Neuronal stem cell (in vitro differentiated cells): ENCODE results near the gene GLIS2.
A peak's percentile ranks its signal among the peaks of the same experiment; 100 is the strongest.

Experiments used
- DNase-seq: peaks from one replicate; pipeline ENCODE4 v3.0.0-alpha.2; 2013; ENCODE audit warnings: low spot score
- H2AFZ ChIP-seq: one replicate; pipeline ENCODE4 v1.6.1; 2013; ENCODE audit warnings: mild to moderate bottlenecking, low read length, inconsistent platforms
- H2AK5ac ChIP-seq: 2 replicates; pipeline ENCODE4 v1.6.1; 2013; ENCODE audit warnings: low read depth, mild to moderate bottlenecking, inconsistent platforms, low read length, moderate library complexity, mixed read lengths
- H2BK120ac ChIP-seq: 2 replicates; pipeline ENCODE4 v1.6.1; 2013; ENCODE audit warnings: low read depth, mild to moderate bottlenecking, inconsistent platforms, low read length, moderate library complexity, mixed read lengths
- H2BK12ac ChIP-seq: one replicate; pipeline ENCODE4 v1.6.1; 2013; ENCODE audit warnings: low read length, inconsistent platforms
- H2BK15ac ChIP-seq: 2 replicates; pipeline ENCODE4 v1.6.1; 2013; ENCODE audit warnings: mild to moderate bottlenecking, low read length, inconsistent platforms, mixed read lengths
- H2BK5ac ChIP-seq: one replicate; pipeline ENCODE4 v1.6.1; 2013; ENCODE audit warnings: inconsistent platforms, mild to moderate bottlenecking, low read length, moderate library complexity
- H3K14ac ChIP-seq: one replicate; pipeline ENCODE4 v1.6.1; 2013; ENCODE audit warnings: low read length, inconsistent platforms
- H3K18ac ChIP-seq: 2 replicates; pipeline ENCODE4 v1.6.1; 2013; ENCODE audit warnings: low read length, inconsistent platforms
- H3K23ac ChIP-seq: 2 replicates; pipeline ENCODE4 v1.6.1; 2013; ENCODE audit warnings: low read depth, mild to moderate bottlenecking, mixed read lengths, low read length, inconsistent platforms; ENCODE audit not compliant: poor library complexity
- H3K27ac ChIP-seq: replicated peaks from 3 replicates; pipeline ENCODE4 v1.5.1; 2013; ENCODE audit warnings: low read length, inconsistent platforms
- H3K27me3 ChIP-seq, 3 experiments: 2 replicates each; pipeline ENCODE4 v1.6.1; 2013; ENCODE audit warnings: low read length in 3 of 3, mild to moderate bottlenecking in 2 of 3, inconsistent platforms in 1 of 3, low read depth in 1 of 3, mixed read lengths in 1 of 3, moderate library complexity in 1 of 3; ENCODE audit not compliant: control insufficient read depth in 3 of 3, insufficient read depth in 3 of 3
- H3K36me3 ChIP-seq, 2 donors: replicated peaks in 1 of 2; 2 replicates each; pipeline ENCODE4 v1.6.1; 2013; ENCODE audit warnings: low read length in 2 of 2; ENCODE audit not compliant: control insufficient read depth in 2 of 2, insufficient read depth in 2 of 2
- H3K4ac ChIP-seq: 2 replicates; pipeline ENCODE4 v1.6.1; 2013; ENCODE audit warnings: inconsistent platforms, mild to moderate bottlenecking, low read length, moderate library complexity
- H3K4me1 ChIP-seq, 2 donors: 1 replicate in 1 of 2; 2 replicates in 1 of 2; pipeline ENCODE4 v1.6.1; 2013; ENCODE audit warnings: low read length in 2 of 2, low read depth in 1 of 2; ENCODE audit not compliant: control insufficient read depth in 2 of 2, insufficient read depth in 1 of 2
- H3K4me2 ChIP-seq: one replicate; pipeline ENCODE4 v1.6.1; 2013; ENCODE audit warnings: mild to moderate bottlenecking, low read length, inconsistent platforms; ENCODE audit not compliant: insufficient read depth, poor library complexity, severe bottlenecking
- H3K4me3 ChIP-seq, 2 donors: 2 replicates each; pipeline ENCODE4 v1.5.1; 2013; ENCODE audit warnings: low read length in 2 of 2, mild to moderate bottlenecking in 2 of 2, inconsistent platforms in 1 of 2, moderate library complexity in 1 of 2
- H3K79me1 ChIP-seq: one replicate; pipeline ENCODE4 v1.6.1; 2013; ENCODE audit warnings: low read depth, mild to moderate bottlenecking, inconsistent platforms, low read length, moderate library complexity
- H3K9ac ChIP-seq: one replicate; pipeline ENCODE4 v1.6.1; 2013; ENCODE audit warnings: mild to moderate bottlenecking, low read depth, low read length, inconsistent platforms; ENCODE audit not compliant: poor library complexity
- H3K9me3 ChIP-seq, 2 donors: replicated peaks in 1 of 2; 2 replicates each; pipeline versions ENCODE3 to v1.6.1; 2013; ENCODE audit warnings: low read length in 2 of 2, mild to moderate bottlenecking in 2 of 2, inconsistent platforms in 1 of 2, low read depth in 1 of 2, mixed read lengths in 1 of 2, moderate library complexity in 1 of 2; ENCODE audit not compliant: control insufficient read depth in 2 of 2, insufficient read depth in 1 of 2
- H4K8ac ChIP-seq: one replicate; pipeline ENCODE4 v1.6.1; 2013; ENCODE audit warnings: low read depth, mild to moderate bottlenecking, inconsistent platforms, low read length, moderate library complexity
- H4K91ac ChIP-seq: one replicate; pipeline ENCODE4 v1.6.1; 2013; ENCODE audit warnings: low read length, low read depth, mild to moderate bottlenecking, inconsistent platforms; ENCODE audit not compliant: poor library complexity
- WGBS, 2 donors: extraction: QIAGEN DNeasy Blood & Tissue Kit; methylation state at CpG; one replicate each; pipeline ENCODE4 v1.1.7; 2013; ENCODE audit warnings: missing lambda C conversion rate in 2 of 2, mixed read lengths in 1 of 2; ENCODE audit not compliant: insufficient read length in 2 of 2, insufficient replicate concordance in 1 of 2; ENCODE audit errors: extremely low coverage in 2 of 2; 5-methylcytosine and 5-hydroxymethylcytosine counted together

GLIS2 gene

DNA sequence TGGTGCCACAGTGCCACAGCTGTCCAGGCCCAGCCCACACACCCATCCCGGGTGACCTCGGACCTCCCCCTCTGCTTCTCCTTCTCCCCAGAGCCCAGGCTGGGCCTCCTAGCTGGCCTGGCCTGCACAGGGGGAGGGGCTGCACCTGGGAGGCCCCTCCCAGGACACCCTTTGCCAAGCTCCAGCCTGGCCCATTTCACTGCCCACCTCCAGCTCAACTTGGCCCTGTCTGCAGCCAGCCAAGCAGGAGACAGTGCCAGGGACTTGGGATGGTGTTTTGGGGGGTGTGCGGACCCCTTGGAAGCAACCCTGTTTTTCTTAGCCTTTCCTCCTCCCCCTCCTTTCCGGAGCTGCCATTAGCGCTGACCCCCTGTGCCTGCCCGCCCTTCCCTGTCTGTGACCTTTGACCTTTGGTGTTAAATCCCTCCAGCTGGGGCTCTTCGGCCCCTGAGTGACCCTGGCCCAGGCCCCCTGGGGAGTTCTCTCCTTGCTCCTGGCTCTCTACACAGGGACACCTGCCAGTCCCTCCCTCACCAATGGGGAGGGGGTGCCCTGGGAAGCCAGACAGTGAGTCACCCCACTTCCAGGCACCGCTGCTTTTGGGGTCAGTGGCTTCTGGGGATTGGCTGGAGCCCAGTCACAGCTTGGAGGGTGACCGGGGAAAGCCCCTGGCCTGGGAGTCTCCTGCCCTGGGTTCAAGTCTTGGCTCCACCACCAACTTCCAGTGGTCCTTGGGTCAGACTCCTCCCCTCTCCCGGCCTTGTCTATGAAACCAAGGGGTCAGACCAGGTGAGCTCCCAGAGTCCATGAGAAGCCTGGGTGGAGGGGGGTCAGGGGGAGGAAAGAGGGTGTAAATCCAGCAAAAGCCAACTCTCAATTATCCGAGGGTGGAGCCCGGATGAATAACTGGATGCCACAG, 1.9 kb downstream of the GLIS2 start:
- Histone ChIP-seq H4K91ac (no peak overlapping the region), H3K79me1 (peaks cover 32% of the 10 kb centered on the region), H2BK12ac (no peak overlapping the region), H3K27me3 (peaks cover 0 to 19% (median 0%) of the 10 kb centered on the region in 3 experiments), H3K9me3 (peaks cover 0 to 2% of the 10 kb centered on the region in 2 donors), H3K18ac (peak overlapping the region; percentile 95), H2BK120ac (peak overlapping the region; percentile 100), H2BK5ac (peak overlapping the region; percentile 88), H2BK15ac (peak overlapping the region; percentile 100), H3K4me1 (peaks cover 31 to 38% of the 10 kb centered on the region in 2 donors), H3K4ac (no peak overlapping the region), H3K4me3 (peak overlapping the region in 1 of 2 donors; percentile 91), H3K14ac (no peak overlapping the region), H3K4me2 (peak overlapping the region; percentile 26), H2AK5ac (peak overlapping the region; percentile 99), H3K36me3 (no peaks in the 10 kb centered on the region), H4K8ac (peak overlapping the region; percentile 65), H3K9ac (peak overlapping the region; percentile 84), H3K27ac (no peak overlapping the region), H2AFZ (no peak overlapping the region), H3K23ac (no peak overlapping the region)
- DNase-seq, result peak; percentile 62
- WGBS, 2 donors, result no CpG with 5 or more reads among the region's 12 CpGs

DNA sequence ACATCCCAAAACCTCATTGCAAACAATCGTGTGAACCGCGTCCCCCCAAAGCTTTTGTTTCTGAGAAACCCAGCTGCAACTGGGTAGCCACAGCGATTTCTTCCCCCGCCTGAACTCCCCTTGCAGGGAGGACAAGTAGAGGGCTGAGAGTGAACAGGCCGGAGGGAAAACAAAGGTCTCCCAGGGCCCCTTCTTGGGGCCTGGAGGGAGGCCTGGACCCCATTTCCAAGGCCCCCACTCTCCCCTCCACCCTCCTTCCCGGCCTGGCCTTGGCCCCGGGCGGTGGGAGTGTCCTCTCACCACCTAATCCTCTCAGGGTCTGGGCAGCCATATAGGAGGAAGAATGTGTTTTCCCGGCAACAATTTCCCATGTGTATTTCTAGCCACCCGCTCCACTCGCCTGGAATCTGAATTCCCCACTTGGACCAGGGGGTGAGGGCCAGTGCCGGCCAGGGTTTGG, 2.6 kb downstream of the GLIS2 start:
- no peak overlapping the region for H3K4me3 ChIP-seq

DNA sequence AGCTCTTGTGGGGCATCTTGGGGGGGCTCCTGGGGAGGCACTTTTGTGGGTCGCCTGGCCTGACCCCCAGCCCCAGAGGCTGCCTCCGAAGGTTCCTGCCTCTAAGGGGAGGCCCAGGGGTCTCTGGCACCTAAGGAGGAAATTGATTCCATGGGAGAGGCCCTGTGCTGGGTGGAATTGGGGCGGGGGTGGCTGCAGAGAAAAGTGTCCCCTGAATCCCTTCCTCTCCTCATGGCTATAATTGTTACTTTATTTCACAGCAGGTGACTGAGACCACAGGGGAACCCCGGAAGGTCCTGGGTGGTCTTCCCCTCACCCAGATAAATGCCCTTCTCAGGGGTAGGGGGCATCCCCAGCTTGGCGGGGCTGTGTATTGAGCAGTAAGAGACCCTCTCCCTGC, 3.1 kb downstream of the GLIS2 start:
- H3K27ac ChIP-seq, result no peak overlapping the region
- no peak overlapping the region for H3K4me2 ChIP-seq
- no peak overlapping the region for H2AFZ ChIP-seq
- H3K4me3 ChIP-seq, result no peak overlapping the region
- no peak overlapping the region for H3K23ac ChIP-seq
- H3K18ac ChIP-seq, result peak overlapping the region; percentile 57
- no peak overlapping the region for H3K4ac ChIP-seq
- peaks cover 39% of the 10 kb centered on the region for H3K79me1 ChIP-seq
- H3K27me3 ChIP-seq, result peaks cover 0 to 11% (median 0%) of the 10 kb centered on the region in 3 experiments
- H2BK15ac ChIP-seq, result peak overlapping the region; percentile 67
- H2BK5ac ChIP-seq, result peak overlapping the region; percentile 3
- no peak overlapping the region for H4K8ac ChIP-seq
- no peak overlapping the region for H3K14ac ChIP-seq
- peaks cover 0 to 2% of the 10 kb centered on the region in 2 donors for H3K9me3 ChIP-seq
- no peak overlapping the region for H2BK120ac ChIP-seq
- no peak overlapping the region for H2BK12ac ChIP-seq
- H3K4me1 ChIP-seq, result peaks cover 33 to 43% of the 10 kb centered on the region in 2 donors
- DNase-seq, result no peak
- WGBS, 2 donors, result no CpG with 5 or more reads among the region's 5 CpGs
- no peak overlapping the region for H4K91ac ChIP-seq
- no peak overlapping the region for H3K9ac ChIP-seq
- H2AK5ac ChIP-seq, result peak overlapping the region; percentile 92
- H3K36me3 ChIP-seq, result no peaks in the 10 kb centered on the region

More for the DNA sequence above, 2.6 kb downstream of the GLIS2 start:
- Histone ChIP-seq H4K91ac (no peak overlapping the region), H3K23ac (no peak overlapping the region), H4K8ac (no peak overlapping the region), H3K27ac (no peak overlapping the region), H3K9me3 (peaks cover 0 to 2% of the 10 kb centered on the region in 2 donors), H3K4ac (no peak overlapping the region), H3K79me1 (peaks cover 39% of the 10 kb centered on the region), H2BK5ac (no peak overlapping the region), H3K4me1 (peaks cover 31 to 38% of the 10 kb centered on the region in 2 donors), H2BK120ac (no peak overlapping the region), H3K4me2 (no peak overlapping the region), H2AFZ (no peak overlapping the region), H3K36me3 (no peaks in the 10 kb centered on the region), H2BK15ac (no peak overlapping the region), H3K27me3 (peaks cover 0 to 16% (median 0%) of the 10 kb centered on the region in 3 experiments), H3K9ac (no peak overlapping the region), H3K14ac (no peak overlapping the region), H2AK5ac (no peak overlapping the region), H2BK12ac (no peak overlapping the region), H3K18ac (no peak overlapping the region)
- no peak for DNase-seq
- no CpG with 5 or more reads among the region's 13 CpGs for whole genome bisulfite sequencing, 2 donors
